Stimulated activated CD8-positive, alpha-beta memory T cell treated with anti-CD3 and anti-CD28 coated beads, Interleukin-2, amount 100 ng/mL, for 1 hour (primary cell): ENCODE measurements around the gene OSGEP.

ENCODE experiments used
- DNase-seq, 2 donors: peaks; one replicate each; pipeline ENCODE4 v3.0.0-alpha.2; 2020; ENCODE audit warnings: low read depth in 2 of 2

OSGEP gene

DNA sequence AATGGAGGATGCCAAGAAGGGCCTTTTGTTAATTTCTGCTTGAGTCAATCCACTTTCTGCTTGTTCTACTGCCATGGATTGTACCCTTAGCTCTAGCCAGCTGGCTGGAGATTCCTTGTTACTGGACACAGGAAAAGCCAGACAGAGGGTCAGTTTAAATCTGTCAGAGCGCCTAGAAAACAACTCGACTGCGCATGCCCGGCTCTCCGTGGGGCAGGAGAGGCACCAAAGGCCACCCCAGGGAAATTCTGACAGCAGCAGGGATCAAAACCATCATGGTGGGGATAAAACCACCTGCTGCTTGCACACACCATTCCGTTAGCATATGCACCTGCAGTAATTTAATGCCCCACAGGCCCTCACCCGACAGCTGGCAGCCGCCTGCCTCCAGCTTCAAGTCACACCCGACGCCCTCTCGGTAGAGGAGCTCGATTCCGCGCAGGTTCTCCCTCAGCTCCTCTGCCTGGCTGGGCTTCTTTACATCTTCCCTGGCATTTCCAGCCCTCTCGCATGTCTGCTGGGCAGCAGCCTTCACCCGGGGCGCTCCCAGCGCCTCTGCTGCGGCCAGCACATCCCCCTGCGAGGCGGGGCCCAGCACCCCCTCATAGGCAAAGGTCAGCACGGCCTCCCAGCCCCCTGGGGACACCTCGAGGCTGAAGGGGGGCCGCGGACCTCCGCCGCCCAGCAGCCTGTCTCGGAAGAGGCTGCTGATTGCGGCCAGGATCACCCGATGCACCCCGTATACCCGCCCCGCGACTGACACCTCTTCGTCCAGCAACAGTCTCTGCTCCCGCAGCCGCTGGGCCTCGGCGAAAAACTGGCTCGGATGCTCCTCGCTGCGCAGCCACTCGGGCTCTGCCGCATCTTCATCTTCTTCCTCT is 19.7 kb downstream of the OSGEP start:
- no peak for DNase-seq

DNA sequence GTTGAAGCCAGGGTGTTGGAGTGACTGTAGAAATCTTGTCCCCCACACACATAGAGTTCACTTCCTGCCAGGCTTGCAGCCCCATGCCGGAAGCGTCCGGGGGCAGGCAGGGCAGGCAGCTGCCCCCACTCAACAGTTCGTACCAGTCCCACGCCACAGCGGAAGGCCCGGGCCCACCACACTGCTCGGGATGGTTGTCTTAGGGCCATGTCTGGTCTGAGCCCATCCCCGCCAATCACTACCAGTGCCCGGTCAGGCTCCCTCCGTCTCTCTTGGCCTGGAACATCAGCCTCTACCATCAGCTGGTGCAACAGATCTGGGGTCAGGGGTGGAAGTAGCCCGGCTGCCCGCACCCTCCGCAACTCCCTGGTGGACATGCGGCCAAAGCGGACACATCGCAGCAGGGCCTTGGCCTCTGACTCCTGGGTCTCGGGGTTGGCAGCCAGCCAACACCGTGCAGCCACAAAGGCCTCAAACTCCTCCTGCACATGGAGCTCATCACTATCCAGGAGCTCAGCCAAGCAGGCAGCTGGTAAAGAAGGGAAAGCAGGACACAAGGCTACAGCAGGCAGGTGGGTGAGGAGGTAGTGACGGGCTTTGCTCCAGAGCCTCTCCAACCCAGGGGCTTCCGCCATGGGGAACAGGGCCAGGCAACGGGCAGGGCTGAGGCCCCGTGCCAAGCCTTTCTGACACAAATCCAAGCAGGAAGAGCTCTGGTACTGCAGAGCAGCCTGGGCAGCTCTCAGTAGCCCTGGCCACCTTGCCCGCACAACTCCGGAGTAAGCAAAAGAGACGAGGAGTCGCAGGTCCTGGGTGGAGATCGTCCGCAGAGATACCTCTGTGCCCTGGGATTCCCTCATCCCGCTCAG is 24.6 kb downstream of the OSGEP start:
- DNase-seq: no peak

DNA sequence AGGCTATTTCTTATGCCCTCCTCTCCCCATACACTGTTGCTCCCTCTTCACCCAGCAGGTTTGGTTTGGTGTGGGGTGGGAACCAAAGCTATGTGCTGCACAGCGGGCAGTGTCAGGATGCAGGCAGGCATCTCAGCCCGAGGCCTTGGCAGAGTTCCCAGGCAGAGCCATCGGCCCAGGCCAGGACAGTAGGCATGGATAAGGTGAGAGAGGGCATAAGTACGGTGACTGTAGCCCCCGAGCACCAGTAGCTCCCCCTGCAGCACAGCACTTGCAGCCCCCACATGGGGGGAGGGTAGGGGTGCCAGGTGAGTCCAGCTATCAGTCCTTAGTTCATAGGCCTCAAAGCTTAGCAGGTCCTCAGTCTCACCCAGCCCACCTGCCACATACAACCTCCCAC is 25.8 kb downstream of the OSGEP start:
- no peak for DNase-seq

DNA sequence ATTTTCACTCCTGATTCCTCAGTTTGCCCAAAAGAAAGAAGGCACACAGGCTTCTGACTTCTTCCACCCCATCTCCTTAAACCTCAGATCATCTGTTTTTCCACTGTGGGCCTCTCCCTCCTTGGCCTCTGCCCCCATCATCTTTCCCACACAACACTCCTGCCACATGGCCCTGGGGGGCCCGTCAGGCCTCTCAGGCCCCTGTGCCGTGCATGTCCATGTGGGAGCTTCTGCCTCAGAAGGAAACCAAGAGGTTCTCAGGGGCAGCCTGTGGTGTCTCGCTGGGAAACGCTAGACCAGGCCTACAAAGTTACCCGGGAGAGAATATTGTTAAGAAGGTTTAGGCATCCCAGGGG is 26.6 kb downstream of the OSGEP start:
- no peak for DNase-seq

DNA sequence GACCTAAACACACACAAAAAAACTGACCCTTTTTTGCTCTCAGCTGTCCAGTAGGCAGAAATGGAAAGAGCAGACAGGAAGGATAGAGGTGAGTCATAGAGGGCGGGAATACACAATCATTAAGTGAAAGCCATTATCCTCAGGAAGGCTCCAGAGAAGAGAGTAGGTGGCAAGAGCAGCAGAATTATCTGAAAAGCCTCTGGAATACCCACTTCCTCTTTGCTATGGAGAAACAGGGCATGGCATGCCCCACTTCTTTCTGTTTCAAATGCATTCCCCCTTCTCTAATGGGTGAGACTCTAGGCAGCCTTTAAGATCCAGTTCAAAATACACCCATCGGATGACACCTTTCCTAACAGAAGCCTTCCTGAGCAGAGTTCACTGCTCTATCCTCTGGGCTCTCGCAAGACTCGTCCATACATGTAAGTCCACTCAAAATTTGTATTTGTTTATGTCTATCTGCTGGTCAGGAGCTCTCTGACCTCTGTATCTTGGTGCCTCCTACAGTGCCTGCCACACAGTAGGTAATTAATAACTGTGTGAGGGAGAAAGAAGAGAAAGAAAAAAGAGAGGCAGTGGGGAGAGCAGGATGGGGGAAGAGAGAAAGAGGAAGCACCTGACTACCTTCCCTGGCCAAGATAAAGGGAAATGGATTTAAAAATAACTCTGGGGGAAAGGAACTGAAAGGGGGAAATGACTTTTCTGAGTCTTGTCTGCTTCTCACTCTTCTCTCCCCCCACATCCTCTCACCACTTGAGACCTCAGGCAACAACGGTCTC is 27.2 kb downstream of the OSGEP start:
- DNase-seq: no peak

DNA sequence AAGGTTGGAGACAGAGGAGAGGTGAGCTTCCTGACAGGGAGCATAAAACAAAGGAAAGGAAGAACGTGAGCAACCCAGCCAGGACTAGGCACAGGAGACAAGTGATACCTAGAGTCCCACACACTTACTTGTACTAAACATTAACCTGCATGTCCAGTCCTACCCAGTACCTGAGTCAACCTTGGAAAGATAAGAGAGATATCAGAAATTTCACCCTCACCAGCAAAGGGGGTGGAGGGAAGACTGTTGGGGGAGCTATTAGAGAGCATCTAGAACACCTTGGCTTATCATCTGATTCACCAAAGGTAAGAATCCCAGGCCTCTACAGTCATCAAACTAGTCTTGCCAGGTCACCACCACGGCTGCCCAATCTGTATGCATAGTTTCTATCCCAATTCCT is 29.8 kb downstream of the OSGEP start:
- DNase-seq: no peak

DNA sequence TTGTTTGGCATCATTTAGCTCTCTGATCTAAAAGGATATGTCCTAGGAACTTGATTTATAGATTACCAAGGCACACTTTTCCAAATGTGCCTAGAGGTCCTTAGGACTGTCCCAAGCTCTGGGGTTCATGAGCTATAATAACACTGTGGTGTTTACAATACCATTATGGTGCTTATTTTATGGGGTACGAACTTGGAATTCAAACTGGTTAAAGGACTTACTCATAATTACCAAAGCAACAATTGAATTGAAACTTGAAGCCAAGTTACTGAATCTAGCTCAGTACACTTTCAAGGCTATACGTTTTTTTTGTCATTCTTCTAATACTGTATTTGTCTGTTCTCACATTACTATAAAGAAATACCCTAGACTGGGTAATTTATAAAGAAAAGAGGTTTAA is 31.7 kb downstream of the OSGEP start:
- no peak for DNase-seq

DNA sequence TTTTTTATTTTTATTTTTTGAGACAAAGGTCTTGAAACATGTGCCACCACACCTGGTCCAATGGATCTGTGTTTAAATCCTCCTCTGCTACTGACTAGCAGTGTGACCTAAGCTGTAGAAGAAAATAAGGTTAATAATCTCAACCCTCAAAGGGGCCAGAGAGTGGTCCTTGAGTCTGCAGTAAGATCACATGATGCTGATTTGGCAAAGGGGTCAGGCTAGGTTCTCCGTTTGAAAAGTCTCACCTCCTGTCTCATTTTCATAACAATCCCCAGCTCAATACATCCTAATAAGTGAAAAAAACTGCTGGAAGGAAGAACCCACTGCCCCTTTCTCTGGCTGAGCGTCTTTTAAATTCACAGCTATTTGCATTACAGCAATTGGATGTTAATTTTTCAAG is 33.3 kb downstream of the OSGEP start:
- no peak for DNase-seq

DNA sequence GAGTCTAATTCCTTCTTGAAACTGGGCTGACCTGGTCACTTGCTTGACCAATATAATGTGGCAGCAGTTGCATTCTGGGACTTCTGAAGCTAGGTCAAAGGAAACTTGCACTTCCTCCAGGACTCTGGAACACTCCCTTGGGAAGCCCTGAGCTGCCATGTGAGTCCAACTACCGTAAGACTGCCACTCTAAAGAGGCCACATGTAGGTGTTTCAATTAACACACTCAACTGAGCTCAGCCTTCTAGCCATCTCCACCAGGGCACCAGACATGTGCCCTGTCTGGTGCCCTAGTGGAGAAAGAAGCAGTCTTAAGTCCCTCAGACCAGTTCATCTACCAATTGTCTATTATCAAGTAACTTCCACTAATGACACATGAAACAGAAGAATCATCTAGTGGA is 35.2 kb downstream of the OSGEP start:
- DNase-seq: no peak

DNA sequence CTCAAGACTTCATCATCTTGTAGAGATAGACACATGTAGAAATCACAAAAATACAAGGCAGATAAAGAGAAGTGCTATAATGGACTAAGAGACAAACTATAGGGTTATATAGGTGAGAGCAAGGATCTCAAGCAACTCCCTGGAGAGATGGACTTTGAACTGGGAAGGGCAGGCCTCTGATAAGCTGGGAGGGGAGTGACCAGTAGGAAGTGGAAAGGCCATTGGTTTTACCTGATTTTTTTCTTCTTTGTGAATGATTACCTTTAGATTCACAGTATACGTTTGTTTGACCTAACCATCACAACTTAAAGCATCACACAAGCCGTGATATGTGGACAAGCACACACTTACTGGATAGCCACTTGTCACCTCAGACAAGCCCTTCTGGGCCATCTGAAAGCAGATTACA is 36.1 kb downstream of the OSGEP start:
- DNase-seq: no peak

DNA sequence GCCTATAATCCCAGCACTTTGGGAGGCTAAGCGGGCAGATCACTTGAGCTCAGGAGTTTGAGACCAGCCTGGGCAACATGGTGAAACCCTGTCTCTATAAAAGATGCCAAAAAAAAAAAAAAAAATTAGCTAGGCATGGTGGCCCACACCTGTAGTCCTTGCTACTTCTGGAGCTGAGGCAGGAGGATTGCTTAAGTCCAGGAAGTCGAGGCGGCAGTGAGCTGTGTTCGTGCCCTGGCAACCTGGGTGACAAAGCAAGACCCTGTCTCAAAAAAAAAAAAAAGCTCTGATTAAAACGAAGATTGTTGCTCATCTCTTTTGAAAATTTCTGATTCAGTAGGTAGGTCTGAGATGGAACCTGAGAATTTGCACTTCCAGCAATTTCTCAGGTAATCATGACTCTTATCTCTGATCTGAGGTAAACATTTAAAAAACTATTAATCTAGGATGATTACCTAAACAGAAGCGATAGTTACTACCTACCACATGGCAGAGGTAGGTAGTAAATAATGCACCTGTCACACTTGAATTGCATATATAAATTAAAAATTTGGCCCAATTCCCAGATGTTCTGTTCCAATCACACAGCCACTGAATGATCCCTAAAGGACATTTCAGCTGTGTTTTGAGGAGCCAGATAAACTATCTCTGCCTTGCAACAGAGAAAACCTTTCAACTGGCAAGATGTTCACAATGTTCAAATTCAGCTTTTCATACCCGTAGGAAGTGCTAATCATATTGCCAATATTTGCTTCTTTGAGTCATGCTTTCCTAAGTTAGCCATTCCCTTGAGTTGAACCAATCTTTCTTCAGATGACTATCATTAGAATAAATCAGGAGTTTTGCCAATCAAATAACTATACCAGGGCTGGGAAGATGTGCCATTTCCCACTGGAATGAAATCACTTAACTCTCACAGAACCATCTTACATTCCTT is 37.1 kb downstream of the OSGEP start:
- DNase-seq: no peak

DNA sequence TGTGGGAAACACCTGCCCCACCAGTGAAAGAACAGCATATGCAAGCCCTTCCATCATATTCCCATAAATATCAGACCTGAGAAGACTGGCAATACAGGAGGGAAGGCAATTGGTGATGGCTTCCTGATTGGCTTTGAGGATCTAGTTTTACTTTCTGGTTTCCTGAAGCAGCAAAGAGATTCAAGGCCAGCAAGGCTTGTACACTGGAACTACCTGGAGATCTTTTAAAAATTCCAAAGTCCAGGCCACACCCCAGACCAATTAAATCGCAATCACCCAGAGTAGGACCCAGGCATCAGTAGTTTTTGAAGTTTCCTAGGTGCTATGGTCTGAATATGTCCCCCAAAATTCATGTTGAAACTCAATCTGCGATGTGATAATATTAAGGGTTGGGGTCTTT is 38.4 kb downstream of the OSGEP start:
- no peak for DNase-seq

DNA sequence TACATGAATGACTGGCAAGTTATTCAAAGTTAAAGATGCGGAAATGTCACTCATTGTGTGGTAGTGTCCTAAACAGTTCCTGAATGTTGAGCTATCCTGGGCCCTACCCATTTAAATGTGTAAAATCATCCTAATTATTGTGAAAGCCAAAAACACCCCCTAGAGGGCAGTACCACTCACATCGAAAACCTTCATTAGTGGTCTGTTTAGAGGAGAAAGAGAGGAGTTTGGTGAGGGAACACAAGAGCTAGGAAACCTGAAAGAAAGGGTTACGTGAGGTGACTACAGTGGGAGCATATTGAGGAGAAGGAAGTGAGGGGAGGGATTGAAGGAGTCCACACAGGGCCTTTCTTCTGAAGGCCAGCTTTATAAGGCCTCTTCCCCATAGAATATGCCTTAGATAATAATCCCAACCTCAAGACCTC is 38.8 kb downstream of the OSGEP start:
- no peak for DNase-seq

DNA sequence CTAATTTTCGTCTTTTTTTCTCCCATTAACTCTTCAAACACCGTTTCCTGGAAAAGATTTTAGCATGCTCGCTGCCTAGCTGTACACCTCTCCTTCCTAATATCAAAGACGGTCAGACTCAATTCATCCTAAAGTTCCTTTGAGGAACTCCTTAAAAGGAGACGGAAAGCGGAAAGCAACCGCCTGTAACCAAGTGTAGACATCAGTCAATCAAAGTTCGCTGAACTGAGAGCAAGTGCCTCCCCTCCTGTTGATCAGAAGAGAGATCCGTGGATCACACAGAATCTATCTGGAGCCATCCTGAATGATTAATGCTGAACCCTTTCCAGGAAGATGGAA is 40.9 kb downstream of the OSGEP start:
- no peak for DNase-seq

DNA sequence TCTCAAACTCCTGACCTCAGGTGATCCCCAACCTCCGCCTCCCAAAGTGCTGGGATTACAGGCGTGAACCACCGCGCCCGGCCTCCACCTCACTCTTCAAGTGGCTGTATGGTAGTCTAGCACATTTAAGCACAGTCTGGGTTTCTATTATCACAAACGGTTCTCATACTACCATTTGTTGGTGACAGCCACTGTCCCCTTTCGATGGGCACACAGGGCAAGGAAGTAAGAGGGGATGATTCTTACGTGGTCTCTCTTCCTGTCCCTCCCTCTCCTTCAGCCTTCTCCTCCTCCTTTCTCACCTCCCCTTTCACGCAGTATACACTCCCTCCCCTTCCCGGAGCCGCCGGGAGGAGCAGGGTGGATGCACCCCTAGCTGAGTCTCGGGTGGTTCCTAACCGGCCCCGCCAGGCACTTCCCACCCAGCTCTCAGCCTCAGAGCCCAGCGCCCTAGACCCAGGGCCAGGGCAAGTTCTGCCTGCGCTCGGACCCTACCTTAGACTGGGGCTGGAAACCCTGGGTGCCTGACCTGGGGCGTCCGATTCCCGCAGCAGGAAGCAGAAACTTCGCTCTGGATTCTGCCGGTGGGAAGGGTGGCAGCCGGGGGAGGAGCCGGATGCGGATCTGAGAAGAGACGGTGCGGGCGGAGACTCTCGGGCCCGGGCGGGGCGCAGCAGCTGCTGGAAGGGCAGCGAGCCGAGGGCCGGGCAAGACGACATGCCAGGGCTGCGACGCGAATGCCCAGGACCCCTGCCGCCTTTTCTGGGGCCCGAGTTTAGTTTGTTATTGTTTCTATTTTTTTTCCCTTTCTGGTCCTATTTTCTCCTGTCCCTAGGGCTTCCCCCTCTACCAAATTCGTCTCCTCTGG is 41.5 kb downstream of the OSGEP start, which contains the start of gene TEP1:
TSS of gene TEP1 (minus strand) at position 626 of the 868 bp plus-strand sequence. CDS start 5,062 bp downstream, outside the sequence.
- DNase-seq: peak; percentile 50 to 59

DNA sequence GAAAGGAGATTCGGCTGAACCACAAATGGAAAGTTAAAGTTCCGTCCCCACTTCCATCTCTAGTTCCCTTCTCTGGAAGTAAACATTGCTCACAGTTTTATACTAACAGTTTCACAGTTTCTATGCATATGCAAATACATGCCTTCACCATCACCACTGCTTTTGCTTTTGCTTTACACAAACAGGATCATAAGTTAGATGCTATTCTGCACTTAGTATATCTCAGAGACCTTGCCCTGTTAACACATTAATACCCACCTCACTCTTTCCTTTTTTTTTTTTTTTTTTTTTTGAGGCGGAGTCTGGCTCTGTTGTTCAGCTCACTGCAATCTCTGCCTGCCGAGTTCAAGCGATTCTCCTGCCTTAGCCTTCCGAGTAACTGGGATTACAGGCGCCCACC is 42.2 kb downstream of the OSGEP start:
- no peak for DNase-seq

DNA sequence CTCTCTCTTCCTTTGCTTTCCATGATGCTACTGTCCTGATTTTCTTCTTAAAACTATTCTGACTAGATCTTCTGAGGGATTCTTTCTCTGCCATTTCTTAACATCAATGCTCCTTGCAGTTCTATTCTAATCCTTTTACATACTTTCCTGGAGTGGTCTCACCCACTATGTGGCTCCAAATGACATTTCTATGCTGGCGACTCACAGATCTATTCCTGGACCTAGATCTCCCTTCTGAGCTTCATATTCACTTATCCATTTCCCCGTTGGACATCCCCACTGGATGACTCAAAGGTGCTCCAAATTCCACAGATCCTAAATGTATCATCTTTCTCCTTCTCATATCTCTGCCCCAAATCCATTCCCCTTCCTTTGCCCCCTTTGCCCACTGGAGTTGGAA is 45.4 kb downstream of the OSGEP start:
- DNase-seq: no peak

DNA sequence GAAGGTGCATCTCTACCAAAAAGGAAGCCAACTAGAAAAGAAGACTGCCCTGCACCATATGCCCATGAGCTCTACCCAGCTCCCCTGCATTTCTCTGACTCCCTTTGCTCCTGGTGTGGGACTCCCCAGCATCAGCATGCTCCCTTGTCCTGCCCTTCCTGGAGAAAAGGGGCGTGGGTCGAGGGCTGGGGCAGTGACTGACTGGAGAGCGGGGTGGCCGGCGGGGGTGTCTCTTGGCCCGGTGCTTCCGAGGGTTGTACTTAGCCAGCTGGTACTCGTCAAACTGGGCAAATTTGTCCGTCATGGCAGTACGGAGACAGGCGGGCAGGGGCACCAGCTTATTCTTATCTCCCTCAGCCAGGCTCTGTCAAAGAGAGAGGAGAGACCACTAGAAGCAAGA is 51.1 kb downstream of the OSGEP start:
- no peak for DNase-seq

DNA sequence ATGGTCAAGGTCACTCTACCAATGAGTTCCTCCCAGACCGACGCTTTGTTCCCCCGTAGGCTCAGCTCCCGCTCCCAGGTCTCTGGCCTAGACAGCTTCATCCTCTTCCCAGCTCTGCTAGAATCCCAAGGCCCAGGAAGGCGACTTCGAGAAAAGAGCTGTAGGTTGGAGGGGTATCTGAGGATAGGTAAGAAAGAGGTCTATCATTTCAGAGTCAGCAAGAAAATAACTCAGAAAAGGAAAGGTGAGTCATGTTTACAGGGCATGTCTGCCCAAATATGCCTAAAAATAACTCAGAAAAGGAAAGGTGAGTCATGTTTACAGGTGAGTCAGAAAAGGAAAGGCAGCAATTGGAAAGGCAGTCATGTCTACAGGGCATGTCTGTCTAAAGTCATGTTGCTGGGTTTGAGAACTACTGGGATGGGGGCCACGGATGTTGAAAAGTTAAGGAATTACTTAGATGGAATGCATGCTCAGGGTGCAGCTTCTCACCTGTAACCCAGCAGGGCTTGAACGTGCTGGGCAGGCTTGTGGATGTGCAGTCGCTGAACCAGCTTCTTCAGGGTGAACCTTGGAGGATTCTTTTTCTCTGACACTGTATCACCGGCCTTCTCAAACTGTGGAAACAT is 53.5 kb downstream of the OSGEP start:
- no peak for DNase-seq

DNA sequence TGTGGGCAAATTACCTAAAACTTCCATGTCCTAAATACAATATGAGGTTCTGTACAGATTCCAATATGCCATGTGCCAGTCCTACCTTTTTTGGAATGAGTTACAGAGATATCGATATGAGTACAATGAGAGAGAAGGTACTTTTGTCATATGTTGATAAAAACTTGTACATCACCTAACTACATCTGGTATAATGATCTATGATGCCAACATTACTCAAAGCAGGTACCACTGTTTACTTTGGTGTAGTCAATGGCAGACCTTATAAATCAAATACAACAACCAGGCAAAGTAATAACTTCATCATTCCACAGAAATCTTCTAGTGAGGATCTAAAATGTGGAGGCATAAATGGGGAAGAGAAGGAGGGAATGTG is 54.0 kb downstream of the OSGEP start:
- no peak for DNase-seq
